ENCODE results near the gene PDZD4. TPM values are rescaled to one million over a fixed set of nuclear protein-coding genes. Genes with fewer than 3 reads are reported as not detected.

Gene PDZD4
- total RNA-seq: 1 to 10 TPM; 1.0 to 3.8 TPM
- long read RNA-seq: 0 reads

GRCh38 chrX:153829799-153830639 is at the start of gene PDZD4:
TSS of gene PDZD4 (minus strand) at chrX:153830544. CDS start at chrX:153830298, 246 bp downstream.
- DNase-seq (no peak), ATAC-seq (no peak)
- intact Hi-C loops (cut with DNase I, micrococcal nuclease): no loop called here

GRCh38 chrX:153879741-153880439 is 49.5 kb upstream of the PDZD4 start:
- intact Hi-C loops (cut with DNase I, micrococcal nuclease): no loop called here
- DNase-seq: no peak

GRCh38 chrX:153878969-153879653 is 48.8 kb upstream of the PDZD4 start:
- ATAC-seq (no peak), DNase-seq (no peak)
- intact Hi-C loops (cut with DNase I, micrococcal nuclease): no loop called here

More at GRCh38 chrX:153879741-153880439, 49.5 kb upstream of the PDZD4 start:
- ATAC-seq: no peak

GRCh38 chrX:153878345-153878744 is 48.0 kb upstream of the PDZD4 start:
- intact Hi-C loops (cut with DNase I, micrococcal nuclease): no loop called here
- DNase-seq: no peak
- no peak for ATAC-seq

GRCh38 chrX:153877571-153878261 is 47.4 kb upstream of the PDZD4 start:
- intact Hi-C loops (cut with DNase I, micrococcal nuclease): no loop called here
- DNase-seq: no peak

GRCh38 chrX:153876112-153876491 is 45.8 kb upstream of the PDZD4 start:
- DNase-seq (no peak), ATAC-seq (no peak)
- intact Hi-C loops (cut with DNase I, micrococcal nuclease): no loop called here

More at GRCh38 chrX:153877571-153878261, 47.4 kb upstream of the PDZD4 start:
- ATAC-seq: no peak

- intact Hi-C loops (cut with DNase I, micrococcal nuclease): no loop called here
- peak in 1 of 2 donors; percentile 59 for DNase-seq
Measured at GRCh38 chrX:153875391-153876111, 45.2 kb upstream of the PDZD4 start.

GRCh38 chrX:153874366-153875125 is 44.2 kb upstream of the PDZD4 start:
- no peak for DNase-seq
- no peak for ATAC-seq
- intact Hi-C loops (cut with DNase I, micrococcal nuclease): no loop called here

More at GRCh38 chrX:153875391-153876111, 45.2 kb upstream of the PDZD4 start:
- ATAC-seq: peak; percentile 68

- intact Hi-C loops (cut with DNase I, micrococcal nuclease): no loop called here
- DNase-seq (no peak), ATAC-seq (no peak)
Measured at GRCh38 chrX:153874085-153874365, 43.7 kb upstream of the PDZD4 start.

- ATAC-seq (no peak), DNase-seq (no peak)
- intact Hi-C loops (cut with DNase I, micrococcal nuclease): no loop called here
Measured at GRCh38 chrX:153873282-153874084, 43.1 kb upstream of the PDZD4 start.

GRCh38 chrX:153871946-153872878 is 41.9 kb upstream of the PDZD4 start:
- ATAC-seq (no peak), DNase-seq (no peak)
- intact Hi-C loops (cut with DNase I, micrococcal nuclease): no loop called here

- intact Hi-C loops (cut with DNase I, micrococcal nuclease): no loop called here
- ATAC-seq (no peak), DNase-seq (no peak)
Measured at GRCh38 chrX:153871451-153871850, 41.1 kb upstream of the PDZD4 start.

- no peak for ATAC-seq
- DNase-seq: no peak
- intact Hi-C loops (cut with DNase I, micrococcal nuclease): no loop called here
Measured at GRCh38 chrX:153870791-153871360, 40.5 kb upstream of the PDZD4 start.

GRCh38 chrX:153870288-153870690 is 39.9 kb upstream of the PDZD4 start:
- no peak for DNase-seq
- intact Hi-C loops (cut with DNase I, micrococcal nuclease): no loop called here

GRCh38 chrX:153869473-153870287 is 39.3 kb upstream of the PDZD4 start:
- no peak for ATAC-seq
- intact Hi-C loops (cut with DNase I, micrococcal nuclease): no loop called here
- no peak for DNase-seq

More at GRCh38 chrX:153870288-153870690, 39.9 kb upstream of the PDZD4 start:
- no peak for ATAC-seq

All from left colon (tissue), 2 donors.